A172 (cell line): ENCODE measurements around the gene PNKD. TPM values are rescaled to one million over a fixed set of nuclear protein-coding genes. Genes with fewer than 3 reads are reported as not detected.

ENCODE experiments used
- total RNA-seq: library from RNA; depleted of rRNA; stranded (reverse); fragments of >200 nt; shearing (Covaris generic); gene quantifications from 2 replicates; pipeline ENCODE4 v1.2.3, GENCODE V29; 2014; rRNA removed

PNKD gene
- total RNA-seq, 1 experiment from 2014 or later: 78.6 TPM

Other genes starting within 250 kb of the PNKD start
- not detected in 2 replicates for gene RUFY4, start 201.3 kb upstream of the PNKD start, total RNA-seq
- gene CXCR2, start 144.5 kb upstream of the PNKD start, total RNA-seq: 0.17 TPM in 1 of 2 replicates, not detected in the other
- gene CXCR1, start 103.6 kb upstream of the PNKD start, total RNA-seq: not detected in 2 replicates
- gene ARPC2, start 53.3 kb upstream of the PNKD start, total RNA-seq: 489 and 514 TPM in 2 replicates
- gene GPBAR1, start 9.5 kb upstream of the PNKD start, total RNA-seq: not detected in 2 replicates
- 217 and 254 TPM in 2 replicates for gene AAMP, start 382 bp upstream of the PNKD start, total RNA-seq
- gene TMBIM1, start 22.0 kb downstream of the PNKD start, total RNA-seq: 154 and 170 TPM in 2 replicates
- gene CATIP, start 86.3 kb downstream of the PNKD start, total RNA-seq: not detected in 2 replicates
- 0.19 TPM in 1 of 2 replicates, not detected in the other for gene SLC11A1, start 111.8 kb downstream of the PNKD start, total RNA-seq
- gene CTDSP1, start 129.3 kb downstream of the PNKD start, total RNA-seq: 44.9 and 65.3 TPM in 2 replicates
- not detected in 2 replicates for gene VIL1, start 148.6 kb downstream of the PNKD start, total RNA-seq